ENCODE data around the gene COBLL1. TPM values are rescaled to one million over a fixed set of nuclear protein-coding genes. Genes with fewer than 3 reads are reported as not detected.

COBLL1 gene
- total RNA-seq, 6 experiments from 2014 or later, result 38.1 to 133 (median 67.6) TPM

DNA sequence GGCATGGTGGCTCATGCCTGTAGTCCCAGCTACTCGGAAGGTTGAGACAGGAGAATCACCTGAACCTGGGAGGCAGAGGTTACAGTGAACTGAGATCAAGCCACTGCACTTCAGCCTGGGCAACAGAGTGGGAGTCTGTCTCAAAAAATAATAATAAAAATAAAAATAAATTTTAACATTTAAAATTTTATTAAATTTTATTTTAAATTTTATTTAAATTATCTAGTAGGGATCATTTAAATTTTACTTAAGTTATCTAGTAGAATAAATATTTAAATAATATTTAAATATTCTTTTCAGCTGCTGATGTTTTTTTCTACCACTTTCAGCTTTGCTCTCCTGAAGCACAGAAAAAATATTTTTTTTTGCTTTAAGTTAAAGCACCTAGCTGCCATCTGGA, 10.4 kb downstream of the COBLL1 start:
- peaks cover 0 to 30% (median 12%) of the 10 kb centered on the region in 4 donors for H3K4me1 ChIP-seq
- H3K27me3 ChIP-seq, result no peaks in the 10 kb centered on the region
- DNase-seq (no peak), ATAC-seq (no peak)
- no peak overlapping the region for H3K27ac ChIP-seq
- intact Hi-C loops (cut with DNase I), result no loop called here
- 80% methylated on average over 1 of the region's 1 CpG for WGBS (ENCODE audit: insufficient coverage, low coverage, low lambda C conversion rate, missing lambda C conversion rate)
- no peaks in the 10 kb centered on the region for H3K9me3 ChIP-seq
- TF ChIP-seq, protein P1, sequence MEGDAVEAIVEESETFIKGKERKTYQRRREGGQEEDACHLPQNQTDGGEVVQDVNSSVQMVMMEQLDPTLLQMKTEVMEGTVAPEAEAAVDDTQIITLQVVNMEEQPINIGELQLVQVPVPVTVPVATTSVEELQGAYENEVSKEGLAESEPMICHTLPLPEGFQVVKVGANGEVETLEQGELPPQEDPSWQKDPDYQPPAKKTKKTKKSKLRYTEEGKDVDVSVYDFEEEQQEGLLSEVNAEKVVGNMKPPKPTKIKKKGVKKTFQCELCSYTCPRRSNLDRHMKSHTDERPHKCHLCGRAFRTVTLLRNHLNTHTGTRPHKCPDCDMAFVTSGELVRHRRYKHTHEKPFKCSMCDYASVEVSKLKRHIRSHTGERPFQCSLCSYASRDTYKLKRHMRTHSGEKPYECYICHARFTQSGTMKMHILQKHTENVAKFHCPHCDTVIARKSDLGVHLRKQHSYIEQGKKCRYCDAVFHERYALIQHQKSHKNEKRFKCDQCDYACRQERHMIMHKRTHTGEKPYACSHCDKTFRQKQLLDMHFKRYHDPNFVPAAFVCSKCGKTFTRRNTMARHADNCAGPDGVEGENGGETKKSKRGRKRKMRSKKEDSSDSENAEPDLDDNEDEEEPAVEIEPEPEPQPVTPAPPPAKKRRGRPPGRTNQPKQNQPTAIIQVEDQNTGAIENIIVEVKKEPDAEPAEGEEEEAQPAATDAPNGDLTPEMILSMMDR (IDR thresholded peaks at IDR 0.05), result no peak
- TF ChIP-seq POLR2A (IDR thresholded peaks at IDR 0.05), result no peak
- H3K4me3 ChIP-seq, result no peak overlapping the region
- H3K36me3 ChIP-seq, result no peaks in the 10 kb centered on the region

DNA sequence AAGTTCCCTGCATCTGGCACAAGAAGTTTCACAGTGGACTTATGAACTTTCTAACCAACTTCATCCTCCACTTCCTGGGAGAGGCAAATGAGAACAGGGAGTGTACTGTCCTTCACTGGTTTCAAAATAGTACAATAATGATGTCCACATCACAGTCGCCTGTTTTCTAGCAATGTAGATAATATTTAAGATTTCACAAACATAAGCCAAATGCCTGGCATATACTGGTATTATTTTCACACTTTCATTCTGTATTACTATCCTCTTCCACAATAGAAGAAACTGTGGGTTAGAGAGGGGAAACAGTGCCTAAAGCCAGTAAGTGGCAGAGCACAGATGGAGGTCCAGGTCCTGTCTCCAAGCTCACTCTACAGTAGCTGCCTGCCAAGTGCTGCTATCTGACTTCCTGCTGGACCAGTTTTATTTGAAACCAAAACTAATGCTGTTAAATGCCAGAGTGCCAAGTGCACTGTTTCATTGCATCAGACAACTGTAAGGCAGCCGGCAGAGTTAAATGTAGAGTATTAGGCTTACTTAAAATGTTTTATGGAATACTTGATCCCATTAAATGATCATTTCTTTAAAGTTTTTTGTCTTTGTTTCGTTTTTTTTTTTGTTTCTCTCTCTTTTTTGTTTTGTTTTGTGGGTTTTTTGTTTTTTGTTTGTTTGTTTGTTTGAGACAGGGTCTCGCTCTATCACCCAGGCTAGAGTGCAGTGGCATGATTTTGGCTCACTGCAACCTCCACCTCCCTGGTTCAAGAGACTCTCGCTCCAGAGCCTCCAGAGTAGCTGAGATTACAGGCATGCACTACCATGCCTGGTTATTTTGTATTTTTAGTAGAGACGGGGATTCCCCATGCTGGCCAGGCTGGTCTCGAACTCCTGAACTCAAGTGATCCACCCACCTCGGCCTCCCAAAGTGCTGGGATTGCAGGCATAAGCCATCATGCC, 15.1 kb downstream of the COBLL1 start:
- intact Hi-C loops (cut with DNase I), result no loop called here
- H3K27ac ChIP-seq, result peak overlapping the region in 2 of 3 donors; percentile 6 to 64
- TF ChIP-seq, protein P1 (IDR thresholded peaks at IDR 0.05), result no peak
- TF ChIP-seq POLR2A (IDR thresholded peaks at IDR 0.05), result no peak
- H3K9me3 ChIP-seq, result no peaks in the 10 kb centered on the region
- DNase-seq, result peak in 2 of 3 donors; percentile 36 to 70
- peak; percentile 88 to 98 (median 90) for ATAC-seq
- H3K27me3 ChIP-seq, result no peaks in the 10 kb centered on the region
- H3K36me3 ChIP-seq, result no peaks in the 10 kb centered on the region
- no peak overlapping the region for H3K4me3 ChIP-seq
- H3K4me1 ChIP-seq, result peaks cover 0 to 45% (median 18%) of the 10 kb centered on the region in 4 donors
- 27% methylated on average over 8 of the region's 8 CpGs for WGBS (ENCODE audit: insufficient coverage, low coverage, low lambda C conversion rate, missing lambda C conversion rate)

DNA sequence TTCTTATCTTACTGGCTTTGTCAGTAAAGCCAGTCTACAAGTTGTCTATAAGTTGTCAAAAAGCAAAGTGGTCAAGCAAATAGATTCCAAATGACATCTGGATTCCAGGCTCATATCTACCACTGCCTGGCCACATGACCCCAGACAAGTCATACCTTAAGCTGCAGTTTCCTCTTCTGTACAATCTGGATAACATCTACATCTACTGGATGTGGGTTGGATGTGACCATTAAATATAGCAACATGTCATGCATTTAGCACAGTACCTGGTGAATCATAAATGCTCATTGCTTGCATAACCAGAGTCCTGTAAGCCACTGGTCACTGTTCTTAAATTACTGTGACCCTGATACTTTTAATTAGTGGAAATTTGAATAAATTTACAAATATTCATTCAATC, 16.8 kb downstream of the COBLL1 start:
- intact Hi-C loops (cut with DNase I), result no loop called here
- Histone ChIP-seq H3K4me1 (peaks cover 0 to 45% (median 18%) of the 10 kb centered on the region in 4 donors), H3K36me3 (no peaks in the 10 kb centered on the region), H3K27me3 (no peaks in the 10 kb centered on the region), H3K27ac (no peak overlapping the region), H3K9me3 (no peaks in the 10 kb centered on the region), H3K4me3 (no peak overlapping the region)
- ATAC-seq (peak in 1 of 4 donors; percentile 32), DNase-seq (no peak)
- no peak for TF ChIP-seq POLR2A (IDR thresholded peaks at IDR 0.05)
- TF ChIP-seq, protein P1 (IDR thresholded peaks at IDR 0.05), result no peak

DNA sequence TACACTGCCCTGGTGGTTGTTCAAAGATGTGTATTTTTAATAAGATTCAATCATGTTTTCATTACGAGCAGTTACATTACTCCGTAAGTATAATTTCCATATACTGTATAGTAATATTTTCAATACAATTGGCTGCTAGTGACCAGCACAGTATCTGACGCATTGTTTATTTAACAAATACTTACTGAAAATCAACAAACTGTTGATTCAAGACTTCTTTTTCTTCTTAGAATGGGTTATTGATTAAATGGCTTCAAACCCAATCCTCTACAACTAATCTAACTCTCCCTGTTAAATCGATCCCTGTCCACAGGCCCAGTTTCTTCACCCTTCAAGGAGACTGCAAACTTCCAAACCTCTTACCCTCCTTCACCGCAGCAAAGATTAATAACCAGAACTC, 18.5 kb downstream of the COBLL1 start:
- DNase-seq (no peak), ATAC-seq (no peak)
- peaks cover 0 to 52% (median 20%) of the 10 kb centered on the region in 4 donors for H3K4me1 ChIP-seq
- TF ChIP-seq, protein P1 (IDR thresholded peaks at IDR 0.05), result no peak
- no peak for TF ChIP-seq POLR2A (IDR thresholded peaks at IDR 0.05)
- H3K4me3 ChIP-seq, result no peak overlapping the region
- WGBS (ENCODE audit: insufficient coverage, low coverage, low lambda C conversion rate, missing lambda C conversion rate), result 74% methylated on average over 5 of the region's 5 CpGs
- no peaks in the 10 kb centered on the region for H3K9me3 ChIP-seq
- no peaks in the 10 kb centered on the region for H3K27me3 ChIP-seq
- no peaks in the 10 kb centered on the region for H3K36me3 ChIP-seq
- no peak overlapping the region for H3K27ac ChIP-seq
- intact Hi-C loops (cut with DNase I), result no loop called here

Data from right lobe of liver (tissue), 6 donors.